Gastrocnemius medialis (tissue), 4 donors: ENCODE measurements around the gene ADAMTS8. TPM values are rescaled to one million over a fixed set of nuclear protein-coding genes. Genes with fewer than 3 reads are reported as not detected.

Experiments
- ATAC-seq, 2 donors: fragments of 150-250 bp; one replicate each; pipeline ENCODE4 v1.9.1; 2016
- DNase-seq, 2 donors: peaks; one replicate each; pipeline ENCODE4 v3.0.0-alpha.2; 2019
- H3K27ac ChIP-seq, 4 donors: fragments of 200-600 bp; sonication (generic); 1 replicate in 1 of 4; 2 replicates in 3 of 4; pipeline ENCODE4 v1.5.1; 2016 to 2018; ENCODE audit warnings: mild to moderate bottlenecking in 2 of 4, moderate library complexity in 1 of 4
- H3K27me3 ChIP-seq, 3 donors: fragments of 200-600 bp; sonication (generic) in 2 of 3; 1 replicate in 1 of 3; 2 replicates in 2 of 3; pipeline versions ENCODE4 v1.5.1 to v1.6.0; 2016 to 2019; ENCODE audit warnings: mild to moderate bottlenecking in 1 of 3, moderate library complexity in 1 of 3
- H3K36me3 ChIP-seq, 2 donors: fragments of 200-600 bp; sonication (generic) in 1 of 2; one replicate each; pipeline ENCODE4 v1.5.1; 2017 to 2018
- H3K4me1 ChIP-seq, 2 donors: fragments of 200-600 bp; sonication (generic) in 1 of 2; one replicate each; pipeline ENCODE4 v1.5.1; 2016 to 2017; ENCODE audit warnings: mild to moderate bottlenecking in 2 of 2
- H3K4me3 ChIP-seq, 4 donors: fragments of 200-600 bp; sonication (generic) in 3 of 4; 1 replicate in 1 of 4; 2 replicates in 3 of 4; pipeline ENCODE4 v1.5.1; 2016 to 2019; ENCODE audit warnings: mild to moderate bottlenecking in 2 of 4
- H3K9me3 ChIP-seq, 3 donors: fragments of 200-600 bp; sonication (generic) in 2 of 3; 1 replicate in 1 of 3; 2 replicates in 2 of 3; pipeline ENCODE4 v1.5.1; 2016 to 2019
- CTCF ChIP-seq, 5 experiments: fragments of 450-650 bp in 3 of 5; fragments of 200-600 bp in 2 of 5; sonication (generic) in 2 of 5; IDR thresholded peaks in 4 of 5; conservative IDR thresholded peaks in 1 of 5; 1 replicate in 4 of 5; 2 replicates in 1 of 5; pipeline ENCODE4 v1.5.1; 2016 to 2019; ENCODE audit warnings: antibody characterized with exemption in 5 of 5, mild to moderate bottlenecking in 3 of 5, moderate library complexity in 3 of 5
- POLR2A ChIP-seq, 2 donors: fragments of 450-650 bp; IDR thresholded peaks; one replicate each; pipeline ENCODE4 v1.6.1; 2017; ENCODE audit warnings: antibody characterized with exemption in 2 of 2, mild to moderate bottlenecking in 2 of 2, moderate library complexity in 2 of 2
- in situ Hi-C, 4 donors: fragments of 200-750 bp; cut with MboI; loops; one replicate each; pipeline versions ENCODE4 v1.15.0 to v1.8.0; 2017; ENCODE audit warnings: low sequenced_read_pairs in 4 of 4
- intact Hi-C: fragments of 100-400 bp; cut with DNase I; formaldehyde crosslinking; loops from one replicate; pipeline ENCODE4 v1.15.1; 2023; ENCODE audit warnings: low total_unique reads
- total RNA-seq, 4 donors: library from RNA; depleted of rRNA; stranded (reverse); fragments of >200 nt; gene quantifications; one replicate each; pipeline versions ENCODE4 v1.1.0 to v1.2.3, GENCODE V29; 2016

The ADAMTS8 gene
- total RNA-seq, 4 donors from 2014 or later = 0.26 to 0.46 (median 0.29) TPM; not detected in 1

- Histone ChIP-seq H3K9me3 (no peaks in the 10 kb centered on the region), H3K4me3 (no peak overlapping the region), H3K36me3 (no peaks in the 10 kb centered on the region), H3K4me1 (peaks cover 9 to 27% of the 10 kb centered on the region in 2 donors), H3K27ac (no peak overlapping the region), H3K27me3 (no peaks in the 10 kb centered on the region)
- ATAC-seq = no peak
- in situ Hi-C loops (loop anchor here in 1 of 4 donors (25.0 kb wide), 1 partner anchor 167 kb away; no protein-coding TSS in a partner anchor), intact Hi-C loops (no loop called here)
- DNase-seq = no peak
- no peak for TF ChIP-seq CTCF (IDR thresholded peaks at IDR 0.05 in 4 of 5, conservative IDR thresholded peaks at IDR 0.05 in 1 of 5)
- no peak for TF ChIP-seq POLR2A (IDR thresholded peaks at IDR 0.05)
Measured at GRCh38 chr11:130379276-130379675, 49.1 kb downstream of the ADAMTS8 start.

GRCh38 chr11:130370845-130371590 lies 57.4 kb downstream of the ADAMTS8 start:
- intact Hi-C loops (no loop called here), in situ Hi-C loops (no loop called here)
- H3K9me3 ChIP-seq = no peaks in the 10 kb centered on the region
- no peak for DNase-seq
- TF ChIP-seq POLR2A (IDR thresholded peaks at IDR 0.05) (no peak), CTCF (IDR thresholded peaks at IDR 0.05 in 4 of 5, conservative IDR thresholded peaks at IDR 0.05 in 1 of 5) (no peak)
- no peak overlapping the region for H3K4me3 ChIP-seq
- ATAC-seq = no peak
- no peaks in the 10 kb centered on the region for H3K36me3 ChIP-seq
- no peaks in the 10 kb centered on the region for H3K27me3 ChIP-seq
- peaks cover 16 to 28% of the 10 kb centered on the region in 2 donors for H3K4me1 ChIP-seq
- peak overlapping the region; percentile 30 to 38 (median 34) for H3K27ac ChIP-seq

- H3K27me3 ChIP-seq = no peaks in the 10 kb centered on the region
- no peak overlapping the region for H3K4me3 ChIP-seq
- in situ Hi-C loops = no loop called here
- TF ChIP-seq POLR2A (IDR thresholded peaks at IDR 0.05) (no peak), CTCF (IDR thresholded peaks at IDR 0.05 in 4 of 5, conservative IDR thresholded peaks at IDR 0.05 in 1 of 5) (no peak)
- intact Hi-C loops = loop anchor here (1.0 to 5.0 kb wide), 3 partner anchors 14 to 498 kb away; partner anchors contain the start of gene ZBTB44
- no peaks in the 10 kb centered on the region for H3K36me3 ChIP-seq
- DNase-seq (no peak), ATAC-seq (no peak)
- H3K27ac ChIP-seq = peak overlapping the region; percentile 57 to 76 (median 72)
- H3K9me3 ChIP-seq = no peaks in the 10 kb centered on the region
- peaks cover 16 to 28% of the 10 kb centered on the region in 2 donors for H3K4me1 ChIP-seq
Measured at GRCh38 chr11:130369713-130370112, 58.7 kb downstream of the ADAMTS8 start.

- DNase-seq (peak; percentile 73 to 88), ATAC-seq (peak; percentile 96 to 99)
- Histone ChIP-seq H3K4me3 (no peak overlapping the region), H3K27me3 (no peaks in the 10 kb centered on the region), H3K4me1 (peaks cover 16 to 28% of the 10 kb centered on the region in 2 donors), H3K27ac (peak overlapping the region; percentile 57 to 76 (median 72)), H3K36me3 (no peaks in the 10 kb centered on the region), H3K9me3 (no peaks in the 10 kb centered on the region)
- intact Hi-C loops = loop anchor here (1.0 to 5.0 kb wide), 3 partner anchors 14 to 498 kb away; partner anchors contain the start of gene ZBTB44
- in situ Hi-C loops = no loop called here
- TF ChIP-seq CTCF (IDR thresholded peaks at IDR 0.05 in 4 of 5, conservative IDR thresholded peaks at IDR 0.05 in 1 of 5) (peak in 4 of 5 experiments; percentile 18 to 59 (median 40)), POLR2A (IDR thresholded peaks at IDR 0.05) (no peak)
Measured at GRCh38 chr11:130369141-130369691, 59.2 kb downstream of the ADAMTS8 start.
